Loucy (cell line): ENCODE results near the gene ATP6V1G1.

Source experiments
- EZH2phosphoT487 ChIP-seq: fragments of 200-600 bp; IDR thresholded peaks from 2 replicates; pipeline ENCODE4 v1.6.1; 2018; ENCODE audit warnings: antibody characterized with exemption, mild to moderate bottlenecking, moderate library complexity, borderline replicate concordance
- TF ChIP-seq, protein P1 (sequence below): fragments of 200-600 bp; sonication (generic); conservative IDR thresholded peaks from 2 replicates; pipeline ENCODE4 v1.5.1; 2014; ENCODE audit warnings: mild to moderate bottlenecking, antibody characterized with exemption, low read length

DNA sequence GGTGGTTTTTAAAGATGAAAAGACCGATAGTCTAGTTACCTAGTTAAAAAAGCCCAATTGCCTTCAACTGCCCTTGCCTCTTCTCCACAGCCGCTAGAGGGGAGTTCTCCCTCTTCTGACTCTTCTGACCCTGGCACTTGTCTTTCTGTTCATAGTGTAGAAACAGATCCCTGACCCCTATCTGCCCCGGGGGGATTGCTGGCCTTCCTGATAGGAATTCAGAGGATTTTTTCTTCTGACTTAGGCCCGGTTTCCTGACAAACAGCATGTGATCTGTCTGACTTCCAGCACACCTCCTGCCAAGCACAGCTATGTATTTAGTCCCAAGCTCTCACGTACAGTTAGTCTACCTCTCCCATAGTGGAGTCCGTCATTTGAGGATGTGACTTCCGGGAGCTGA is 18.5 kb downstream of the ATP6V1G1 start:
- TF ChIP-seq, protein P1, sequence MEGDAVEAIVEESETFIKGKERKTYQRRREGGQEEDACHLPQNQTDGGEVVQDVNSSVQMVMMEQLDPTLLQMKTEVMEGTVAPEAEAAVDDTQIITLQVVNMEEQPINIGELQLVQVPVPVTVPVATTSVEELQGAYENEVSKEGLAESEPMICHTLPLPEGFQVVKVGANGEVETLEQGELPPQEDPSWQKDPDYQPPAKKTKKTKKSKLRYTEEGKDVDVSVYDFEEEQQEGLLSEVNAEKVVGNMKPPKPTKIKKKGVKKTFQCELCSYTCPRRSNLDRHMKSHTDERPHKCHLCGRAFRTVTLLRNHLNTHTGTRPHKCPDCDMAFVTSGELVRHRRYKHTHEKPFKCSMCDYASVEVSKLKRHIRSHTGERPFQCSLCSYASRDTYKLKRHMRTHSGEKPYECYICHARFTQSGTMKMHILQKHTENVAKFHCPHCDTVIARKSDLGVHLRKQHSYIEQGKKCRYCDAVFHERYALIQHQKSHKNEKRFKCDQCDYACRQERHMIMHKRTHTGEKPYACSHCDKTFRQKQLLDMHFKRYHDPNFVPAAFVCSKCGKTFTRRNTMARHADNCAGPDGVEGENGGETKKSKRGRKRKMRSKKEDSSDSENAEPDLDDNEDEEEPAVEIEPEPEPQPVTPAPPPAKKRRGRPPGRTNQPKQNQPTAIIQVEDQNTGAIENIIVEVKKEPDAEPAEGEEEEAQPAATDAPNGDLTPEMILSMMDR = no peak
- no peak for TF ChIP-seq EZH2phosphoT487
